Sigmoid colon (tissue), 4 donors: ENCODE results near the gene SYDE2.

ENCODE experiments used
- EP300 ChIP-seq, 4 donors: sonication (generic); formaldehyde crosslinking; IDR thresholded peaks; one replicate each; pipeline ENCODE4 v1.6.1; 2017; ENCODE audit warnings: antibody characterized with exemption in 4 of 4
- POLR2A ChIP-seq, 2 donors: fragments of 450-650 bp; IDR thresholded peaks; one replicate each; pipeline ENCODE4 v1.6.1; 2016; ENCODE audit warnings: antibody characterized with exemption in 2 of 2, mild to moderate bottlenecking in 2 of 2, moderate library complexity in 2 of 2
- POLR2AphosphoS5 ChIP-seq, 4 donors: sonication (generic); formaldehyde crosslinking; IDR thresholded peaks; one replicate each; pipeline ENCODE4 v1.6.1; 2017; ENCODE audit warnings: antibody characterized with exemption in 4 of 4
- TF ChIP-seq, protein P1 (sequence below), 4 experiments: fragments of 450-650 bp in 3 of 4; fragments of 200-600 bp in 1 of 4; IDR thresholded peaks; one replicate each; pipeline ENCODE4 v1.5.1; 2016 to 2019; ENCODE audit warnings: antibody characterized with exemption in 4 of 4, mild to moderate bottlenecking in 3 of 4, moderate library complexity in 2 of 4

DNA sequence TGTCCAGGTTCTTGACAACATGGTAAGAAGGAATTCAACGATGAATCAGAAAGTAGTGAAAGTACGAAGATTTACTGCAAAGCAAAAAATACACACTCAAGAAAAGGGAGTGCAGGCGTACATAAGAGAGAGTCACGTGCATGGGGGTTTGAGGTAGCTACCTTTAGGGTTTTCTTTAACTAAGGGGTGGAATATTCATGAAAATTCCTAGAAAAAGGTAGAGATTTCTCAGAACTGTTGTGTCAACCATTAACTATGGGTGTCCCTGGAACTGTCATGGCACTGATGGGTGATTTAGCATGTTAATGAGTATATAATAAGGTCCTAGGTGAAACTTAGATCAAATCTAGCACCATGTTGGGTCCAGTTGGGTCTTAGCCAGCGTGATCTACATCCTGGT, 22.5 kb upstream of the SYDE2 start:
- TF ChIP-seq, protein P1, sequence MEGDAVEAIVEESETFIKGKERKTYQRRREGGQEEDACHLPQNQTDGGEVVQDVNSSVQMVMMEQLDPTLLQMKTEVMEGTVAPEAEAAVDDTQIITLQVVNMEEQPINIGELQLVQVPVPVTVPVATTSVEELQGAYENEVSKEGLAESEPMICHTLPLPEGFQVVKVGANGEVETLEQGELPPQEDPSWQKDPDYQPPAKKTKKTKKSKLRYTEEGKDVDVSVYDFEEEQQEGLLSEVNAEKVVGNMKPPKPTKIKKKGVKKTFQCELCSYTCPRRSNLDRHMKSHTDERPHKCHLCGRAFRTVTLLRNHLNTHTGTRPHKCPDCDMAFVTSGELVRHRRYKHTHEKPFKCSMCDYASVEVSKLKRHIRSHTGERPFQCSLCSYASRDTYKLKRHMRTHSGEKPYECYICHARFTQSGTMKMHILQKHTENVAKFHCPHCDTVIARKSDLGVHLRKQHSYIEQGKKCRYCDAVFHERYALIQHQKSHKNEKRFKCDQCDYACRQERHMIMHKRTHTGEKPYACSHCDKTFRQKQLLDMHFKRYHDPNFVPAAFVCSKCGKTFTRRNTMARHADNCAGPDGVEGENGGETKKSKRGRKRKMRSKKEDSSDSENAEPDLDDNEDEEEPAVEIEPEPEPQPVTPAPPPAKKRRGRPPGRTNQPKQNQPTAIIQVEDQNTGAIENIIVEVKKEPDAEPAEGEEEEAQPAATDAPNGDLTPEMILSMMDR (IDR thresholded peaks at IDR 0.05), result no peak
- TF ChIP-seq EP300 (IDR thresholded peaks at IDR 0.05) (no peak), POLR2AphosphoS5 (IDR thresholded peaks at IDR 0.05) (no peak), POLR2A (IDR thresholded peaks at IDR 0.05) (no peak)
